ENCODE results near the gene HDAC9. TPM values are rescaled to one million over a fixed set of nuclear protein-coding genes. Genes with fewer than 3 reads are reported as not detected.
"Not testable (repeated sequence)": the region's sequence is repeated elsewhere in the genome, so short reads cannot be mapped to it uniquely, and the experiment has no call there.

The HDAC9 gene
- total RNA-seq, 3 donors from 2014 or later (not counting 1 experiment from before 2014, with no cell fraction given), result 19.1 to 41.1 (median 24.1) TPM

- WGBS (ENCODE audit: insufficient coverage), result 95% methylated on average over 4 of the region's 4 CpGs
- Mint-ChIP-seq H3K4me3 (no peak overlapping the region), H3K9me3 (peaks cover 4 to 7% of the 10 kb centered on the region in 2 donors), H3K4me1 (no peaks in the 10 kb centered on the region), H3K36me3 (no peaks in the 10 kb centered on the region), H3K27me3 (ENCODE audit: low read depth in 2 of 2) (no peaks in the 10 kb centered on the region), H3K27ac (no peak overlapping the region)
- TF ChIP-seq, protein P1, sequence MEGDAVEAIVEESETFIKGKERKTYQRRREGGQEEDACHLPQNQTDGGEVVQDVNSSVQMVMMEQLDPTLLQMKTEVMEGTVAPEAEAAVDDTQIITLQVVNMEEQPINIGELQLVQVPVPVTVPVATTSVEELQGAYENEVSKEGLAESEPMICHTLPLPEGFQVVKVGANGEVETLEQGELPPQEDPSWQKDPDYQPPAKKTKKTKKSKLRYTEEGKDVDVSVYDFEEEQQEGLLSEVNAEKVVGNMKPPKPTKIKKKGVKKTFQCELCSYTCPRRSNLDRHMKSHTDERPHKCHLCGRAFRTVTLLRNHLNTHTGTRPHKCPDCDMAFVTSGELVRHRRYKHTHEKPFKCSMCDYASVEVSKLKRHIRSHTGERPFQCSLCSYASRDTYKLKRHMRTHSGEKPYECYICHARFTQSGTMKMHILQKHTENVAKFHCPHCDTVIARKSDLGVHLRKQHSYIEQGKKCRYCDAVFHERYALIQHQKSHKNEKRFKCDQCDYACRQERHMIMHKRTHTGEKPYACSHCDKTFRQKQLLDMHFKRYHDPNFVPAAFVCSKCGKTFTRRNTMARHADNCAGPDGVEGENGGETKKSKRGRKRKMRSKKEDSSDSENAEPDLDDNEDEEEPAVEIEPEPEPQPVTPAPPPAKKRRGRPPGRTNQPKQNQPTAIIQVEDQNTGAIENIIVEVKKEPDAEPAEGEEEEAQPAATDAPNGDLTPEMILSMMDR (IDR thresholded peaks at IDR 0.05), result no peak
- Histone ChIP-seq H3K36me3 (ENCODE audit: control insufficient read depth, insufficient read depth, low read length) (no peaks in the 10 kb centered on the region), H3K4me3 (ENCODE audit: low read length) (no peak overlapping the region), H3K27me3 (ENCODE audit: control insufficient read depth, insufficient read depth, low read length) (no peaks in the 10 kb centered on the region), H3K4me1 (ENCODE audit: control insufficient read depth, insufficient read depth, low read length) (no peaks in the 10 kb centered on the region), H3K9me3 (ENCODE audit: control insufficient read depth, insufficient read depth, low read length) (no peaks in the 10 kb centered on the region), H3K27ac (ENCODE audit: low read length) (no peak overlapping the region)
- DNase-seq, result no peak
- intact Hi-C loops (cut with micrococcal nuclease), result no loop called here
- no peak for ATAC-seq
Observed at GRCh38 chr7:18958627-18959026, 463.1 kb downstream of the HDAC9 start.

GRCh38 chr7:18960725-18961124 is 465.2 kb downstream of the HDAC9 start:
- Mint-ChIP-seq H3K36me3 (no peaks in the 10 kb centered on the region), H3K27me3 (ENCODE audit: low read depth in 2 of 2) (no peaks in the 10 kb centered on the region), H3K27ac (no peak overlapping the region), H3K9me3 (peaks cover 6 to 7% of the 10 kb centered on the region in 2 donors), H3K4me1 (no peaks in the 10 kb centered on the region), H3K4me3 (no peak overlapping the region)
- no peak for ATAC-seq
- TF ChIP-seq, protein P1 (IDR thresholded peaks at IDR 0.05), result no peak
- 65% methylated on average over 2 of the region's 4 CpGs for WGBS (ENCODE audit: insufficient coverage)
- no peak for DNase-seq
- Histone ChIP-seq H3K4me3 (ENCODE audit: low read length) (no peak overlapping the region), H3K36me3 (ENCODE audit: control insufficient read depth, insufficient read depth, low read length) (no peaks in the 10 kb centered on the region), H3K27ac (ENCODE audit: low read length) (no peak overlapping the region), H3K27me3 (ENCODE audit: control insufficient read depth, insufficient read depth, low read length) (no peaks in the 10 kb centered on the region), H3K4me1 (ENCODE audit: control insufficient read depth, insufficient read depth, low read length) (no peaks in the 10 kb centered on the region), H3K9me3 (ENCODE audit: control insufficient read depth, insufficient read depth, low read length) (no peaks in the 10 kb centered on the region)
- intact Hi-C loops (cut with micrococcal nuclease), result no loop called here

GRCh38 chr7:18962031-18962430 is 466.5 kb downstream of the HDAC9 start:
- ATAC-seq (no peak), DNase-seq (no peak)
- H3K27me3 Mint-ChIP-seq (ENCODE audit: low read depth in 2 of 2), result no peaks in the 10 kb centered on the region
- no peaks in the 10 kb centered on the region for H3K36me3 ChIP-seq (ENCODE audit: control insufficient read depth, insufficient read depth, low read length)
- H3K27me3 ChIP-seq (ENCODE audit: control insufficient read depth, insufficient read depth, low read length), result no peaks in the 10 kb centered on the region
- intact Hi-C loops (cut with micrococcal nuclease), result no loop called here
- no peaks in the 10 kb centered on the region for H3K9me3 ChIP-seq (ENCODE audit: control insufficient read depth, insufficient read depth, low read length)
- no peak overlapping the region for H3K4me3 ChIP-seq (ENCODE audit: low read length)
- no peak overlapping the region for H3K27ac Mint-ChIP-seq
- TF ChIP-seq, protein P1 (IDR thresholded peaks at IDR 0.05), result no peak
- H3K4me1 Mint-ChIP-seq, result no peaks in the 10 kb centered on the region
- no peak overlapping the region for H3K4me3 Mint-ChIP-seq
- H3K9me3 Mint-ChIP-seq, result peaks cover 0 to 8% of the 10 kb centered on the region in 2 donors
- no peaks in the 10 kb centered on the region for H3K4me1 ChIP-seq (ENCODE audit: control insufficient read depth, insufficient read depth, low read length)
- no peaks in the 10 kb centered on the region for H3K36me3 Mint-ChIP-seq
- WGBS (ENCODE audit: insufficient coverage), result 91% methylated on average over 4 of the region's 4 CpGs
- no peak overlapping the region for H3K27ac ChIP-seq (ENCODE audit: low read length)

- Histone ChIP-seq H3K9me3 (ENCODE audit: control insufficient read depth, insufficient read depth, low read length) (no peaks in the 10 kb centered on the region), H3K27me3 (ENCODE audit: control insufficient read depth, insufficient read depth, low read length) (no peaks in the 10 kb centered on the region), H3K4me1 (ENCODE audit: control insufficient read depth, insufficient read depth, low read length) (no peaks in the 10 kb centered on the region), H3K36me3 (ENCODE audit: control insufficient read depth, insufficient read depth, low read length) (no peaks in the 10 kb centered on the region), H3K27ac (ENCODE audit: low read length) (no peak overlapping the region), H3K4me3 (ENCODE audit: low read length) (no peak overlapping the region)
- Mint-ChIP-seq H3K4me1 (no peaks in the 10 kb centered on the region), H3K4me3 (no peak overlapping the region), H3K27ac (no peak overlapping the region), H3K9me3 (peaks cover 6 to 8% of the 10 kb centered on the region in 2 donors), H3K36me3 (no peaks in the 10 kb centered on the region), H3K27me3 (ENCODE audit: low read depth in 2 of 2) (no peaks in the 10 kb centered on the region)
- ATAC-seq (no peak), DNase-seq (no peak)
- intact Hi-C loops (cut with micrococcal nuclease), result no loop called here
- TF ChIP-seq, protein P1 (IDR thresholded peaks at IDR 0.05), result no peak
- WGBS (ENCODE audit: insufficient coverage), result 83% methylated on average over 3 of the region's 3 CpGs
Observed at GRCh38 chr7:18965657-18966056, 470.1 kb downstream of the HDAC9 start.

GRCh38 chr7:18967755-18968154 is 472.2 kb downstream of the HDAC9 start:
- ATAC-seq; H3K27me3 ChIP-seq (ENCODE audit: control insufficient read depth, insufficient read depth, low read length); H3K4me1 ChIP-seq (ENCODE audit: control insufficient read depth, insufficient read depth, low read length); H3K9me3 ChIP-seq (ENCODE audit: control insufficient read depth, insufficient read depth, low read length); H3K27ac Mint-ChIP-seq; H3K27me3 Mint-ChIP-seq (ENCODE audit: low read depth in 2 of 2); H3K4me3 ChIP-seq (ENCODE audit: low read length); intact Hi-C loops (cut with micrococcal nuclease); H3K9me3 Mint-ChIP-seq; H3K27ac ChIP-seq (ENCODE audit: low read length); H3K36me3 ChIP-seq (ENCODE audit: control insufficient read depth, insufficient read depth, low read length); H3K4me3 Mint-ChIP-seq; H3K36me3 Mint-ChIP-seq; H3K4me1 Mint-ChIP-seq; DNase-seq: not testable (repeated sequence)
- 95% methylated on average over 16 of the region's 16 CpGs for WGBS (ENCODE audit: insufficient coverage)

Data from natural killer cell (primary cell).